Measurements from ENCODE around the gene ERC1.

DNA sequence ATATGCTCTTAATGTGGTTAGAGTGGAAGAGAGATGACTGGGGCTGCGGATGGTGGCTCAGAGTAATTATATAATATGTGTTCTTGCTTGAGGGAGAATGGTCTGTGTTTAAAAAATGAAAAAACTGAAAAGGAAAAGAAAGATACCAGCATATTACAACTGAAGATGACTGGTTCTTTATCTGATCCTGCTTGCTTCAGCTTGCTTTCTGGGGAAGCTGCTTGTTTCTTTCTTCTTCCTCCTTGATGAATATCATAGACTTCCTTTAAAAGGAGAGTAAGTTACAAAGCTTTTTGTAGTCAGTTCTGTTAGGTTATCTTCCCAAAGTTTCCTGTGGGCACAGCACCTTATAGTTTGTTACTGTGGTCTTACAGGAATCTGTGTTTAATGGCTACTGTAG is 210.9 kb downstream of the ERC1 start:
- TF ChIP-seq CTCF (IDR thresholded peaks at IDR 0.05) (no peak), POLR2AphosphoS5 (IDR thresholded peaks at IDR 0.05) (no peak)
